Brain microvascular endothelial cell (primary cell): ENCODE measurements around the gene HMG20A.

Experiments
- DNase-seq: peaks from one replicate; pipeline ENCODE4 v3.0.0-alpha.2; 2020
- H3K27ac ChIP-seq: fragments of 250-450 bp; sonication (Bioruptor Pico); 2 replicates; pipeline ENCODE4 v1.5.1; 2020; ENCODE audit warnings: mild to moderate bottlenecking, moderate library complexity
- H3K27me3 ChIP-seq: fragments of 250-450 bp; sonication (Bioruptor Pico); replicated peaks from 2 replicates; pipeline ENCODE4 v1.5.1; 2020; ENCODE audit warnings: mild to moderate bottlenecking
- H3K36me3 ChIP-seq: fragments of 250-450 bp; sonication (Bioruptor Pico); replicated peaks from 2 replicates; pipeline ENCODE4 v1.5.1; 2020; ENCODE audit warnings: mild to moderate bottlenecking
- H3K4me3 ChIP-seq: 2 replicates; pipeline ENCODE4 v1.5.1; 2011; ENCODE audit warnings: low read depth, mild to moderate bottlenecking, control low read depth, low read length, moderate library complexity
- in situ Hi-C: cut with HindIII; loops from 2 replicates; pipeline ENCODE4 v1.10.0; 2017; ENCODE audit warnings: low sequenced_read_pairs, low pct_ligation_motif_present
- TF ChIP-seq, protein P1 (sequence below): IDR thresholded peaks from 2 replicates; pipeline ENCODE4 v1.5.1; 2011; ENCODE audit warnings: low read depth, mild to moderate bottlenecking, moderate library complexity, low read length, control low read depth, inconsistent platforms; ENCODE audit errors: missing control alignments

Gene HMG20A

DNA sequence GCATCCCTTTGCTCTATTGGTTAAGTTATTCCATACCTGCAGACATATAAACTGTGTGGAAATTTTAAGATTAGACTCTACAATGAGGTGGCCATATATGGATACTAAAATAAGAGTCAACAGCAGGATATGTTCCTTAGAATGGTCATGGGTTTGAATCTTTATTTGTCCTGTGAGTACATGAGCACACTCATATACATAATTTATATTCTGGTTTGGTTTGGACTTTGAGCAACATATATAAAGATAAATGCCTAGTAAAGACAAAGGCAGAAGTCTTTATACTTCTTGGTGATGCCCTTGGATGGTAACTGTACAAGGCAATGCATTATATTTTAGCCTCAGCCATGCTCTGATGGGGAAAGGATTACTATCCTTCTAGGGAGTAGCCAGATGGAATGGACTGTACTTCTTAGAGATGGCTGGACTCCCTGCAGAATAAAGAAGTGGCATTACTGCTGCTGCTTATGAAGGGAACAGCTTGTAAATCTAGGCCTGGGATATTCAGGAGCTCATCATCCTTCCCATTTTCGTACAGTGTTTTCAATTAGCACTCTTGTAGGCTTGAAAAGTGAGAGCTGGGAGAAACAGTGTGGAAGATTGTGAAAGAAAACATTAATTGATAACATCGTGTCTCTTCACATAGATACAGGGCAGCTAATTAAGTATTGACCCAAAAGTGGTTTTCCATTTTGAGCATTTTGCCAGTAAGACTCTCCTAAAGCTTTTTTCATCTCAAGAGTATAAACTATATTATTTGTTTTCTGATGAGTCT lies 60.4 kb downstream of the HMG20A start:
- TF ChIP-seq, protein P1, sequence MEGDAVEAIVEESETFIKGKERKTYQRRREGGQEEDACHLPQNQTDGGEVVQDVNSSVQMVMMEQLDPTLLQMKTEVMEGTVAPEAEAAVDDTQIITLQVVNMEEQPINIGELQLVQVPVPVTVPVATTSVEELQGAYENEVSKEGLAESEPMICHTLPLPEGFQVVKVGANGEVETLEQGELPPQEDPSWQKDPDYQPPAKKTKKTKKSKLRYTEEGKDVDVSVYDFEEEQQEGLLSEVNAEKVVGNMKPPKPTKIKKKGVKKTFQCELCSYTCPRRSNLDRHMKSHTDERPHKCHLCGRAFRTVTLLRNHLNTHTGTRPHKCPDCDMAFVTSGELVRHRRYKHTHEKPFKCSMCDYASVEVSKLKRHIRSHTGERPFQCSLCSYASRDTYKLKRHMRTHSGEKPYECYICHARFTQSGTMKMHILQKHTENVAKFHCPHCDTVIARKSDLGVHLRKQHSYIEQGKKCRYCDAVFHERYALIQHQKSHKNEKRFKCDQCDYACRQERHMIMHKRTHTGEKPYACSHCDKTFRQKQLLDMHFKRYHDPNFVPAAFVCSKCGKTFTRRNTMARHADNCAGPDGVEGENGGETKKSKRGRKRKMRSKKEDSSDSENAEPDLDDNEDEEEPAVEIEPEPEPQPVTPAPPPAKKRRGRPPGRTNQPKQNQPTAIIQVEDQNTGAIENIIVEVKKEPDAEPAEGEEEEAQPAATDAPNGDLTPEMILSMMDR = no peak
- Histone ChIP-seq H3K27ac (no peak overlapping the region), H3K4me3 (no peak overlapping the region), H3K27me3 (no peaks in the 10 kb centered on the region), H3K36me3 (peaks cover 6% of the 10 kb centered on the region)
- in situ Hi-C loops = no loop called here
- DNase-seq = no peak

DNA sequence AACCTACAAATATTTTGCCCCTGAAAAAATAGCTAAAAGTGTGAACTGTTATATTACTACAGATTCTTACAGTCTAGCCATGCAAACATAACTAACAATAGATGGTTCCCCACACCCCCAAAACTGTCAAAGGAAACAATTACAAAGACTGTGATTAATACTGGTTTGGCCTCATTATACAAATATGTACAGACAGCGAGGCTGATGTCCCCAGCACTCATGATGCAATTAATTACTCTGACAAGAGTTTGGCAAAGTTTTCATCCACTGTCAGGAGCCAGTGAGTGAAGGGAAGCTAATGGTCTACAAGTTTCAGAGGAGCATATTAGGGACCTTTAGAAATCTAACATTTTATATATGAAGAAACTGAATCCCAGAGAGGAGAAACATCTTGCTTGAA lies 61.0 kb downstream of the HMG20A start:
- H3K4me3 ChIP-seq = no peak overlapping the region
- no peaks in the 10 kb centered on the region for H3K27me3 ChIP-seq
- DNase-seq = no peak
- no peak overlapping the region for H3K27ac ChIP-seq
- in situ Hi-C loops = no loop called here
- H3K36me3 ChIP-seq = peaks cover 6% of the 10 kb centered on the region
- TF ChIP-seq, protein P1 = no peak

DNA sequence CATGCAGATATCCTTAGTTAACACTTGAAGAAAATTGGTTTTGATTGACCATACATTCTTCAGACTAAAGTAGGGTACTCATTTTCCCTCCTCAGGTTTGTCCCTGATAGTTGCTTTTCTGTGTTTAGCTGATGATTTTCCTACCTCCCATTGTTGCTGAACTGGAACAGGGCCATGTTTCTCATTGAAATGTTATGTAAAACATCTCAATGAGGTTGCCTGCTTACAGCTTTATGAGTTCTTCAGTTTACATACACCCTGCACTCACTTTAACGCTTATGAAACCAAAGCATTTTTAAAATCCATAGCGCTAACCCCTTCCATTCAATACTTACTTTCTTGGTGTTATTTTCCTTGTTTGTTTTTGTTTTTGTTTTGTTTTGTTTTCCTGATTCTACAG lies 61.9 kb downstream of the HMG20A start:
- H3K27me3 ChIP-seq = no peaks in the 10 kb centered on the region
- H3K27ac ChIP-seq = peak overlapping the region; percentile 6
- no peak overlapping the region for H3K4me3 ChIP-seq
- peak; percentile 65 for DNase-seq
- TF ChIP-seq, protein P1 = no peak
- peaks cover 6% of the 10 kb centered on the region for H3K36me3 ChIP-seq
- in situ Hi-C loops = no loop called here

DNA sequence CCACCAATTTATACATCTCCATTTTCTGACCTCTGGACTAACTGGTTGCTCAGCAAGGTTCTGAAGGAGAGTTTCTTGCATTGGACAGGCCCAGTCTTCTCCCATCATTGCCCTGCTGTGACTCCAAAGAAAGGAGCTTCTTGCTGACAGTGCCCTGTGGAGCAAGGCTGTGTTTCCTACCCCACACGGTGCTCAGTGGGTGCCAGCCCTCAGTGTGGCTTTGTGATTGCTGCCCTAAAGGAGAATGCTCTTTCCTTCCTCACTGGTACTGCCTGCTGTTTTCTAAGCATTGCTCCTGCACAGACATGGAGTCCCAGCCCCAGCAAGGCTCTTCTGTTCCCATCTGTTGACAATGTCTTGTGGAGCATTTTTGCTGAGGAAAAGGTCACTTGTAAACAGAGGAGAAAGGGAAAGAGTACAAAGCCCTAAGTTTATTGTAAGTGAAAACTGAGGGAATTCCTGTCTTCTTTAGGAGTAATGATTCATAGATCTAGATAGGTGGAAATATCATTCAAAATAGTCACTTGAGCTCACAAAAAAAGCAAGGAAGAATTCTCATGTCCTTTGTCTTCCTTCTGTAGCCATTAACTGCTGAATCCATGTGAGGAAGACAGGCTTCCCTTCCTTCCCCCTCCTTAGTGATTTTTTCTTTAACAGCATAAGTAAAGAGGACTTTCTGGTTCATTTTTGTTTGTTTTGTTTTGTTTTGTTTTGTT lies 62.9 kb downstream of the HMG20A start:
- H3K36me3 ChIP-seq = peaks cover 6% of the 10 kb centered on the region
- DNase-seq = no peak
- in situ Hi-C loops = no loop called here
- TF ChIP-seq, protein P1 = no peak
- H3K27me3 ChIP-seq = no peaks in the 10 kb centered on the region
- H3K27ac ChIP-seq = peak overlapping the region; percentile 6
- no peak overlapping the region for H3K4me3 ChIP-seq

DNA sequence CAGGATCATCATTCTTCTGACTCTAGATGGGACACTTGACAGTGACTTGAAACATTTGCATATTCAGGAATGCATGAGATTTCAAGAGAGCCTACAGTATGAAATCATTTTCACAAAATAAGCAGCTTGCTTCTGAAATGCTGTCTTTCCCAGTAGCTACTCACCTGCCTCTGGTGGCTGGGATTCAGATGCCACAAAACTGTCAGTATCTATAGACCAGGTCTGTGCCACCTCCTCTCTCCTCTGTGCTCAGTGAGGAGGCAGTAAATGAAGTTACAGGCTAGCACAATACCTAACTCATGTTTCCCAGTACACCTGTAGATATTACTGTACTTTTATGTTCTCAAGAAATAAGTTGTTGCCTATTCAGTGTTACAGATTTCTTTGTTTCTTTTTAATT lies 64.3 kb downstream of the HMG20A start:
- Histone ChIP-seq H3K36me3 (peaks cover 6% of the 10 kb centered on the region), H3K27ac (no peak overlapping the region), H3K27me3 (no peaks in the 10 kb centered on the region), H3K4me3 (no peak overlapping the region)
- in situ Hi-C loops = no loop called here
- DNase-seq = no peak
- TF ChIP-seq, protein P1 = no peak
